Mucosa of descending colon (tissue), 3 donors: ENCODE data around the gene PRDM16. TPM values are rescaled to one million over a fixed set of nuclear protein-coding genes. Genes with fewer than 3 reads are reported as not detected.

ENCODE experiments used
- ATAC-seq: fragments of 200-7000 bp; cut with Tn5 transposase; one replicate; pipeline ENCODE4 v1.9.1; 2020; ENCODE audit warnings: mild to moderate bottlenecking, moderate library complexity
- DNase-seq, 3 donors: peaks; one replicate each; pipeline ENCODE4 v3.0.0-alpha.2; 2020
- H3K36me3 ChIP-seq: fragments of 200-600 bp; one replicate; pipeline ENCODE4 v1.8.0; 2021; ENCODE audit warnings: low read depth, mild to moderate bottlenecking
- H3K4me1 ChIP-seq: fragments of 200-600 bp; one replicate; pipeline ENCODE4 v1.8.0; 2021; ENCODE audit warnings: low read depth, mild to moderate bottlenecking
- H3K4me3 ChIP-seq: fragments of 200-600 bp; one replicate; pipeline ENCODE4 v1.8.0; 2021; ENCODE audit warnings: mild to moderate bottlenecking
- H3K9me3 ChIP-seq: fragments of 200-600 bp; one replicate; pipeline ENCODE4 v1.8.0; 2021; ENCODE audit warnings: mild to moderate bottlenecking
- CTCF ChIP-seq: fragments of 200-600 bp; IDR thresholded peaks from one replicate; pipeline ENCODE4 v1.8.0; 2022; ENCODE audit warnings: antibody characterized with exemption, mild to moderate bottlenecking
- intact Hi-C, 2 donors: fragments of 100-400 bp; cut with DNase I in 1 of 2; cut with micrococcal nuclease in 1 of 2; formaldehyde crosslinking; loops; one replicate each; pipeline versions ENCODE4 v1.11.0 to v1.11.1; 2022; cut with DNase I, micrococcal nuclease
- total RNA-seq, 3 donors: library from RNA; stranded (reverse); fragmentation: NEBNext Ultra II Directional in 2 of 3; extraction: Animal tissue kit (Norgen Biotek cat#: 25700) in 2 of 3; gene quantifications; one replicate each; pipeline versions ENCODE4 v1.2.1 to v1.2.4, GENCODE V29; 2021 to 2023
- donor health status: DM: no; HTN: no; CAD: no; lungs with moderate emphysema.
- donor health status: DM: no; HTN: no; CAD: no.
- donor health status: DM: no; HTN: yes; CAD: no.

The PRDM16 gene
- total RNA-seq, 3 donors from 2014 or later = 1.6 to 2.5 (median 2.4) TPM

GRCh38 chr1:3233551-3233950 lies 164.5 kb downstream of the PRDM16 start:
- Histone ChIP-seq H3K4me3 (no peak overlapping the region), H3K9me3 (no peaks in the 10 kb centered on the region), H3K36me3 (no peaks in the 10 kb centered on the region), H3K4me1 (no peaks in the 10 kb centered on the region)
- intact Hi-C loops = no loop called here
- DNase-seq (no peak), ATAC-seq (no peak)
- TF ChIP-seq CTCF = no peak

- intact Hi-C loops = no loop called here
- ATAC-seq (no peak), DNase-seq (no peak)
- Histone ChIP-seq H3K4me3 (no peak overlapping the region), H3K9me3 (no peaks in the 10 kb centered on the region), H3K36me3 (no peaks in the 10 kb centered on the region), H3K4me1 (no peaks in the 10 kb centered on the region)
- TF ChIP-seq CTCF = no peak
These were observed 165.3 kb downstream of the PRDM16 start for GRCh38 chr1:3234281-3234680.

- DNase-seq (no peak), ATAC-seq (no peak)
- intact Hi-C loops = no loop called here
- no peaks in the 10 kb centered on the region for H3K9me3 ChIP-seq
- H3K4me1 ChIP-seq = no peaks in the 10 kb centered on the region
- no peaks in the 10 kb centered on the region for H3K36me3 ChIP-seq
- no peak for TF ChIP-seq CTCF
- H3K4me3 ChIP-seq = no peak overlapping the region
These were observed 166.0 kb downstream of the PRDM16 start for GRCh38 chr1:3234956-3235355.

- no peak for TF ChIP-seq CTCF
- intact Hi-C loops = no loop called here
These were observed 166.5 kb downstream of the PRDM16 start for GRCh38 chr1:3235496-3235895.

GRCh38 chr1:3236361-3236760 lies 167.4 kb downstream of the PRDM16 start:
- Histone ChIP-seq H3K4me1 (no peaks in the 10 kb centered on the region), H3K36me3 (no peaks in the 10 kb centered on the region), H3K4me3 (no peak overlapping the region), H3K9me3 (no peaks in the 10 kb centered on the region)
- intact Hi-C loops = no loop called here
- no peak for ATAC-seq
- no peak for TF ChIP-seq CTCF
- DNase-seq = no peak

More at GRCh38 chr1:3235496-3235895, 166.5 kb downstream of the PRDM16 start:
- ATAC-seq = no peak
- Histone ChIP-seq H3K9me3 (no peaks in the 10 kb centered on the region), H3K36me3 (no peaks in the 10 kb centered on the region), H3K4me3 (no peak overlapping the region), H3K4me1 (no peaks in the 10 kb centered on the region)
- DNase-seq = no peak

- no peaks in the 10 kb centered on the region for H3K36me3 ChIP-seq
- no peaks in the 10 kb centered on the region for H3K9me3 ChIP-seq
- no peak for TF ChIP-seq CTCF
- no peak overlapping the region for H3K4me3 ChIP-seq
- DNase-seq (no peak), ATAC-seq (no peak)
- intact Hi-C loops = no loop called here
- H3K4me1 ChIP-seq = no peaks in the 10 kb centered on the region
These were observed 168.0 kb downstream of the PRDM16 start for GRCh38 chr1:3236955-3237354.
